Right renal cortex interstitium (tissue), 3 donors: ENCODE results near the gene STK11. TPM values are rescaled to one million over a fixed set of nuclear protein-coding genes. Genes with fewer than 3 reads are reported as not detected.
"Not testable (repeated sequence)": the region's sequence is repeated elsewhere in the genome, so short reads cannot be mapped to it uniquely, and the experiment has no call there.

Experiments used
- DNase-seq, 3 donors: peaks; one replicate each; pipeline ENCODE4 v3.0.0-alpha.2; 2013; ENCODE audit warnings: low read depth in 3 of 3, low spot score in 2 of 3
- polyA plus RNA-seq, 3 donors: library from polyadenylated mRNA; unstranded; fragments of 120-200 nt; gene quantifications; one replicate each; pipeline ENCODE4 v1.2.1, GENCODE V29; 2013; ENCODE audit not compliant: insufficient read length in 3 of 3

The STK11 gene
- polyA plus RNA-seq, 3 donors = 55.4 to 60.2 (median 60.1) TPM

DNA sequence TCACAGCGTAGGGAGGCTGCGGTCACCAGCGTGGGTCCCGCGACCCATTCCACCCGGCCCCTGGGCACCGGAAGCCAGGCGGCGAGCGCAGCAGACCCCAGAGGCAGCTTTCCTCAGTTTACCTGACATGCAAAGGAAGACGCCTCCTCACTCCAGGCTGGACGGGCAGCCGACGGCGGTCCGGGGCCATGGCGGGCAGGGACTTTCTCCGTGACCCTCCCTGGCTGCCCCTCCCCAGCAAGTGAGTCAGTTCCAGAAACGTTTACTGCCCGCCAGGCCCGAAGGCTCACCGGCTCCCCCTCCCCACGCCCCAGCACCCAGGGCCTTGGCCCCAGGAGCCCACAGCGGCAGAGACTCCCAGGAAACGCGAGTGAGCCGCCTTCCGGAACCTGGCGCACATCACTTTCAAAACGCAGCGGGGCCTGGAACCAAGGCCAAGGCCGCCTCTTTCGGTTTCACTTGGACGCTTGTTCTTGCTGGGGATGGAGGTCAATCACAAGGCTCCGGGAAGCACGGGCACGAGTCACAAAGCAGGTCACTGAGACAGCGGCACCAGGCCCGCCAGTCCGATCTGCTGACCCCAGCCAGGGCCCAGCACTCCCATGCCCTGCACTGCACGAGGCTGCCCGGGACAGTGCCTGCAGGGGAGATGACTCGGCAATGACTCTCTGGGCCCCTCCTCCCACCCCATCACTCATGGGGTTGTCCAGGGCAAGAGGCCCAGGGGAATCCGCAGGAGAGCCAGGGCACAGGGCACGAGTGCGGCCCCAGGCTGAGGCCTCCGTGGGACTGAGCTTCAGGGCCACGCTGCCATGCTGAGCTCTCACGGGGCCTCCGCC is 36.8 kb upstream of the STK11 start:
- no peak for DNase-seq

DNA sequence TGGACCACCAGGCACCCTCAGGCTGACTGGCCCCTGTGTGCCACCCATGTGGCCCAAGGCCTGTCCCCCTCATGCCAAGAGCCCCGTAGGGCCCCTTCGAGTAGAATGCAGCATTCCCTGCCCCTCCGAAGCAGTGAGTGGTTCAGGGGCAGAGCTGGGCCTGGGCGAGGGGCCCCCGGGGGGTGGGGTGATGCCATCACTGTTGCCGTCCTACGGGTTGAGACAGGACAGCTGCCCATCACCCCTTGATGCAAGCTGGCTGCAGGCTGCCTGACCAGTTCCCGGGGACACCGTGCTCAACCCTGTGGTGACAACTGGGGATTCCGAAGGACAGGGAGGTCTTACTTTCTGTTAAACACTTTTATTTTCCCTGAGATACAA is 36.2 kb upstream of the STK11 start:
- no peak for DNase-seq

DNA sequence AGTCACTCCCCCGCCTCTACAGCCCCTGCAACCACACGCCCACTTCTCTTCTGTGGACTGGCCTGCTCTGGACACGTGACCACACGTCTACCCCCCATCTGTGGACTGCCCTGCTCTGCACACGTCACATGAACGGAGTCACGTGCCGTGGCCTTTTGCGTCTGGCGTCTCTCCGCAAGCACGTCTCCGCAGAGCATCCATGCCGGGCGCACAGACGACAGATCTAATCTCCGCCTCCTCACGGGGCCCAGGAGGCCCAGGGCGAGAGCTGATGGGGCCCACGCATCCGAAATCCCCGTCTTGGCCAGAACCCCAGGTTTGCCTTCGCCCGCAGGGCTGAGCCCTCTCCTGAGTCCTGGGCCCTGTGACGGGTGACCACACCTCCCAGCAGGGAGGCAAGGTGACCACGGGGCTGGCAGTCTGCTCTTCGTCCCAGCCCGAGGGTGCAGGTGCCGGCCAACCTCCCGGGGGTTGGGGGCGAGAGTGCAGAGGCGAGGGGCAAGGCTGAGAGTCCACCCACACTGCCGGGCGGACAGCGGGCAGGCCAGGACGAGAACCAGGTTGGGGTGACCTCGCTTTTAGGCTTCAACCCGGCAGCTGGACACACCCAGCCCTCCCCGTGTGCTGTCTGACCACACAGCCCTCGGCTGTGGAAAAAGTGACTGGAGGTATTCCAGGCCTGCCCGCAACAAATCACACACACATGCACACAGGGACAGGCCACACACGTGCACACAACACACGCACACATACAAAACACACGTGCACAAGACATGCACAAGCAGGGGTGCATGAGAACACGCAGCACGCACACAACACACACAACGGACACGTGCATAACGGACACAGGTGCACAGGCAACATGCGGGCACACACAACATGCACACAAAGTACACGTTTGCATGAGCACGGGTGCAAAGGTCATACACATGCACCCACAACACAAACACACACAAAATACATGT is 35.4 kb upstream of the STK11 start:
- DNase-seq = no peak

DNA sequence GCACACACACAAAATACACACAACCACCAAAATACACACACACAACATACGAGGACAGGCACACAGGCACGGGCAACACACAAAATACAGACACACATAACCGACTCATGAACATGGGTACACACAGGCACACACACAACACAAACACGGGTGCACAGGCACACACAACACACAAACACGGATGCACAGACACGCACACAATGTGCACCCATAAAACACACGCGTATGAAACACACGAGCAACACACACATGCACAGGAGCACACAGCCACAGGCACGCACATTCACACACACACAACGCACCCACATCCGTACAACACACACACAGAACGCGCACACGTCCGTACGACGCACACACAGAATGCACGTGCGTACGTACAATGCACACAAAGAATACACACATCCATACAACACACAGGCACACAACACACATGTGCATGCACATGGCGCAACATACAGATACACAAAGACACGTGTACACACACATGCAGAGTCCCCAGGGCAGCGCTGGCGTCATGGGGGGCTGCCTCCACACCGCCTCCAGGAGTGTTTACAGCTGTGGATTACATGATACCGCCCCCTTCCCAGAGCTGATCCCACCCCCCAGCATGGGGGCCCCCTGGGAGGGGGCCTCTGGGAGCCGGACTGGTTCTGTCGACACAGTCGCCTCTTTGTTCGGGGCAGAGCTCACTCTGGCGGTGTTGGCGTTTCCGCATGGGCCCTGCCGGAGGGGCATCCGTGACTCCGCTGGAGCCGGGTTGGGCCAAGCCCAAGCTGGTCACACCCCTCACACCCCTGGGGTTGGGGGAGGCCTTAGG is 34.4 kb upstream of the STK11 start:
- DNase-seq = no peak

DNA sequence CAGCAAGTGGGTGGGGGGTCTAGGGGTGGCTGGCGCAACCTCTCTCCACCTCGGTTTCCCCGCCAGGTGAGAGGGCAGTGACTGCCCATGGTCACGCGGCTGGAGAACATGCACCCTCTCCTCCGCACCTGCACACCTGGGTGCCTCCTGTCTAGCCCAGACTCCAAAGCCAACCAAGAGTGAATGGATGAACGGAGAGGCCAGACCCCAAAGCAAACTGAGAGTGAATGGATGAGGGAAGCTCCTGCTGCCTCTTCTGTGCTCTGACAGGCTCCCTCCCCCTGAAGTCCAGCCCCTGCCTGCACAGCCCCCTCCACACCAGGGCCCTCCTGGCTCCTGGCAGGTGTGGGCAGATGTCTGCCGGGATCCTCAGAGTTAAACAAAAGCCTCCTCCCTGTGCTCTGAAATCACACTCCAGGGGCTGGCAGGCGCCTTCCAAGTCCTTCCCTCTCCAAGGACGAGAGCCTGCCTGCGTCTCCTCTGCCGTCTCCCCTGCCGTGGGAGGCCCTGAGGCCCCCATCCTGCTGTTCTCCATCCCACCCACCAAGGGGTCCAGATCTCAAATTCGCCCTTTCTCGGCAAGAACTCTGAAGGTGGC is 33.7 kb upstream of the STK11 start:
- no peak for DNase-seq

DNA sequence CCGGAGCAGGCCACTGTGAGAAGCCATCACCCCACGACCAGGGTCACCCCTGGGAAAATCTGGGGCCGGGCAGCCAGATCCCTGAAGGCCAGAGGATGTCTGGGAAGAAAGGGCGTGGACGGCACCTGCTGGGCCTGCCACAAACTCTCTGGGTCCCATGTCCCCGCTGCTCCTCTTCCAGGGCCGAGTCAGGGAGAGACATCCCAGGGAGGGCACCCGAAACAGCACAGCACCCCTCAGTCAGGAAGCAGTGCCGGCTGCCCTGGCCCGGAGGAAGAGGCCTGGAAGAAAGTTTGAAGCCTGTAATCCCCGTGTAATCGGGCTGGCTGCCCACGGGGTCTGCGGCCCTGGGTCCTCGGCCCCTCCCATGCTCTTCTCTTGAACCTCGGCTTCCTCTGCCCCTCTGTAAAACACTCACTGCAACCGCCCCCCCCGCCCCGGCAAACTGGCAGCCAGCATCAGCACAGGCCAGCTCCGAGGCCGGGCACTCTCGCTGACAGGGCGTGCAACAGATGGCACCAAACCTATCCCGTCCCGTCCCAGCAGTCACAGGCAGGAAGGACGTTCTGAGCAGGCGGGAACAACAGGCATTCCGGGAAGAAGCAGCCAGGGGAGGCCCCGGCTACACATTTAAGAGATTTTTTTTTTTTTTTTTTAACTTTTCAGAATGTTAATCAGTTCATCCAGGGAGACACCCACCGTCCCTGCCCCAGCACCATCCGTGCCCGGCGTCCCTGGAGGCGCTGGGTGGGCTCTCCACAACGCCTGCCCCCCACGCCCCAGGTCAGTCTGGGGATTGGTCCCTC is 33.0 kb upstream of the STK11 start:
- DNase-seq = no peak

DNA sequence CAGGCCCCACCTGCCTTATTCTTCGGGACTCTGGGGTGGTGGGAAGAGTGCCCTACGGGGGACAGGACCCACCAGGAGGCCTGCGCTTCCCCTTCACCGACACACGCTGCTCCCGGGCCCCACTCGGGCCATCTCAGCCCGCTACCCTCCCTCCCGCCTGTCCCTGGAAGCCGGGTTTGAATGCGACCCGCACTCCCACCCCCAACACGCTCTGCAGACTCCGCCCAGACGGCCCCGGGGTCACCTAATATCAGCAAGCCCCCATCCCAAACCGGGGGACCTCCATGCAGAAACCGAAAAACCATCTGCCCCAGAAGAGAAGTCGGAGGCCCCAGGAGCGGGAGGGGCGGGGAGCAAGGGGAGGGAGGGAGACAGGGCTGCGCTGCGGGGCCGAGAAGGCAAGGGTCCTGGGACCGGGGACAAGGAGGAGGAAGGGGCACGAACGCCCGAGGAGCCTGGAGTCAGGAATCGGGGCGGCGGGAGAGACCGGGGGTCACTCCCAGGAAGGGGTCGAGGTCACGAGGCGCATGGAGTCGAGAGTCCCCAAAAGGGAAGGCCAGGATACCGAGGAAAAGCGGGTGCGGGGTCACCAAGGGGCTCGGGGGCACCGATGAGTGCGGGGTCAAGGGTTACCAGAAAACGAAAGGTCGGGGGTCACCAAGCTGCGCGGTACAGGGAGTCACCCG is 32.3 kb upstream of the STK11 start:
- DNase-seq = no peak

DNA sequence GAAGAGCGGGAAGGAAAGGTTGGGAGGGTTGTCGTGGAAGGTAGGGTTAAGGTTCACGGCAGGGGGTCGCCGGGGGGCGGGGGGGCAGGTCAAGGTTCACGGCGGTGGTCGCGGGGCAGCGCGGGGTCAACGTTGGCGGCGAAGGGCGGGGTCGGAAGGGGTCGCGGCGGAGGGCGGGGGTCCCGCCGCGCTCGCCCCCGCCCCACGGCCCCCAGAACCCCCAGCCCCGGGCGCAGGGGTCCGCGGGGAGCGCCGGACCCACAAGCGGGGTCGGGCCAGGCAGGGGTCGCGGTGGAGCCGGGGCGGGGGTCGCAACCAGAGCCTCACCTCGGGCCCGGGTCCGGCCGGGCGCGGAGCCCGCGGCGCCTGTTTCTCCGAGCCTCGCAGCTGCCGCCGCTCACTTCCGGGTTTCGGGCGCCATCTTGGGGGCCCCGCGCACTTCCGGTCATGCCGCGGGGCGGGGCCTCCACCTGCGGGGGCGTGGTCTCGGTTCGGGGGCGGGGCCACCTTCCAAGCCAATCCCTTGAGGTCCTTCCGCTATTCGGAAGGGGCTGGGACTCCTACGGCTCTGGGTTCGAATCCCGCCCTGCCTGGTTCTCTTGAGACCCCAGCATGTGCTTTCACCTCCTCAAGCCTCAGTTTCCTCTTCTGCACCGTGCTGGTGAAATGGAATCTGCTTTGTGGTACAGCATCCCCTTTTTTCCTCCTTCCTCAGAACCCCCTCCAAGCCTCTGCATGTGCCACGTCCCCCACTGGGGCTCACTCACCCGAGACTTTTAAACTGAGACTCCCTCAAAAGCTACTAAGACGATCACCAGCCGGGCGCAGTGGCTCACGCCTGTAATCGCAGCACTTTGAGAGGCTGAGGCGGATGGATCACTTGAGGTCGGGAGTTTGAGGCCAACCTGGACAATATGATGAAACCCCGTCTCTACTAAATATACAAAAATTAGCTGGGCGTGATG is 31.5 kb upstream of the STK11 start, which contains the start of gene SBNO2:
TSS of gene SBNO2 (minus strand) at position 424 of the 965 bp plus-strand sequence. CDS start 19,992 bp downstream, outside the sequence.
- peak in 1 of 3 donors; percentile 55 for DNase-seq

DNA sequence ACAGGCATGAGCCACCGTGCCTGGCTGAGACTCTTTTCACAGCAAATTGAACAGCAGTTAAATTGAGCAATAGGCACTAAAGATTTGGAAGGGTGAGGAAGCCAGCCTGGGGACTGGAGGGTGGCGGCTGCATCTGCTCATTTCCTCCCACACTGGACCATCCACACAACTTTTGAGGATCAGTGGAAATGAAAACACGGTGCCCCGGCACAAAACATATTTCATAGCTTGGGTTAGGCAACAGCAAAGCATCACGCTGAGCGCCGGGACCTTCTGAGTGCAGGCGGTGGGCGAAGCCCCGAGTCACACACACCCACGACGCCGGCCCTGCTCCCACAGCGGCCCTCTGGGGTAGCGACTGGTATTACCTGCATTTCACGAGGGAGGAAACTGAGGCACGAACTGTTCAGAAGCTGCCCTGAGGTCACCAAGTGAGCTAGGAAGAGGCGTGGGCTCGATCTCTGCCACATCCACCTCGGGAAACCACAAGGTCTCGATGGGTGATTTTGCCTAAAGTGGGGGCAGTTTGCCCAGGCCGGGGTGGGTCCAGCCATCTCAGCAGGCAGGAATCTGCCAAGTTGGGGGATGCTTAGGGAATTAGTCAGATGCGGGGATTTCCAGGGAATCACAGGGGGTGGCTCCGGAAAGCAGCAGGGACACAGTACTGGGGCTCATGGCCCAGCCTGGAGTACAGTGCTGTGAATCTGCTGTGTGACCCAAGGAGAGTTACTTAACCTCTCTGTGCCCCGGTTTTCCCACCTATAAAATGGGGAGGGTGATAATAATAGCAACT is 28.1 kb upstream of the STK11 start:
- no peak for DNase-seq

DNA sequence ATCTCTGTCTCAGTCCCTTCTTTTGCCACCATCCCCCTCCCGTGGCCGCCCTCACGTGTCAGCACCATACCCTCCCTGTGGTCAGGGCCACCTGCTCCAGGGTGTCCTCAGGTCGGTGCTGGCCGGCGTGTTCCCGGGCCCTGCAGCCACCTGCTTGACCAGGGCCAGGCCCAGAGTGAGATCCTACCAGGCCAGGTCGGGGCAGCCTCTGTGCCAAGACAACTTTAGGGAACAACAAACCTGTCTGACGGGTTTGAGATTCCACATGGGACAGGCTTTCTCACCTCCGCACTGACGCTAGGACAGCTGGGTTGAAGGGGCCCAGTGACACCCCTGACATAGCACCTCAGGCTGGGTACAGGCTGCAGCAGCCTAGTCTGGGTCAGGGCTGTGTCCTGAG is 24.0 kb upstream of the STK11 start:
- DNase-seq = no peak

DNA sequence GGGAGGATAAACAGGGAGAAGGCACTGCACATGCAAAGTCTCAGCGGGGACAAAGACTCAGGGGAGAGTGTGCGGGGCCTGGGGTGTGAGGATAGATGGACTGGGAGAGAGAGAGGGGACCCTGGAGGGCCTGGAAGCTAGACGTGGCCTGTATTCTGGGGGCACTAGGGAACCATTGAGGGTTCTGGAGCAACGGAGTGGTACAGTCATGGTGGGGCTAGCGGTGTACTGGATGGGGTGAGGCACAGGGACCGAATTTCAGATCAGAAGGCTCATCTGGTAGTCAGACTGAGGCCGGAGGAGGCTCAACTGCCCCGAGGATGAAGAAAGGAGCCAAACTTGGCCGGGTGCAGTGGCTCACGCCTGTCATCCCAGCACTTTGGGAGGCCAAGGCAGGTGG is 23.5 kb upstream of the STK11 start:
- DNase-seq = no peak

DNA sequence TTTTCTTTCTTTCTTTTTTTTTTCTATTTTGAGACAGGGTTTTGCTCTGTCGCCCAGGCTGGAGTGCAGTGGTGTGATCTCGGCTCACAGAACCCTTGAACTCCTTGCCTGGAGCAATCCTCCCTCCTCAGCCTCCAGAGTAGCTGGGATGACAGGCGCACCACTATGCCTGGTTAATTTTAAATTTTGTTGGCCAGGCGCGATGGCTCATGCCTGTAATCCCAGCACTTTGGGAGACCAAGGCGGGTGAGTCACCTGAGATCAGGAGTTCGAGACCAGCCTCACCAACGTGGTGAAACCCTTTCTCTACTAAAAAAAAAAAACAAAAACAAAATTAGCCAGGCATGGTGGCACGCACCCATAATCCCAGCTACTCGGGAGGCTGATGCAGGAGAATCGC is 22.9 kb upstream of the STK11 start:
- DNase-seq = no peak

DNA sequence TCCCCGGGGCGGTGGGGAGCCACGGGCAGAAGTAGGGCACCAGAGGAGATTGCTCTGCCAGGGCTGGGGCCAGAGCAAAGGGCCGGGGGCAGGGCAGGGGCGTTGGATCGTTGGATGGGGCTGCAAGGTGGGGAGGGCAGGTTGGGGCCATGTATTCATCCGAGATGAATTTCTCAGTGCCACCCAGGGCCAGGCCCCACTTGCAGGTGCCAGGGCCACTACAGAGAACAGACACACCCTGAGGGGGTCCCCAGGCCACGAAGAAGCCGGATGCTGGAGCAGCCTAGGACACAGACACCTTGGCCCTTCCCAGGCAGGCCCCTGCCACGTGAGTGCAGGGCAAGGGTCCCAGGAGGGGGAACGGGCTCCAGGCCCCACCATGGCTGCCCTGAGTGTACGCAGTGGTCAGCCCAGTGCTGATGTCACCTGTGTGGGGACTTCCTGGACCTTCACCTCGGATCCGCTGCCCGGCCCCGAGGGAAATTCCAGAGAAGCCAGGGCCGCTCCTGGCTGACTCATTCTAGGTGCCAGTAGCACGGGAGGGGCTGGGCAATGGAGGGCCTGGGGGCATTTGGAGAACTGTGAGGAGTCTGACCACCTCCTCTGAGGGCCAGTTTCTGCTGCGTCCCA is 21.9 kb upstream of the STK11 start:
- DNase-seq = no peak

DNA sequence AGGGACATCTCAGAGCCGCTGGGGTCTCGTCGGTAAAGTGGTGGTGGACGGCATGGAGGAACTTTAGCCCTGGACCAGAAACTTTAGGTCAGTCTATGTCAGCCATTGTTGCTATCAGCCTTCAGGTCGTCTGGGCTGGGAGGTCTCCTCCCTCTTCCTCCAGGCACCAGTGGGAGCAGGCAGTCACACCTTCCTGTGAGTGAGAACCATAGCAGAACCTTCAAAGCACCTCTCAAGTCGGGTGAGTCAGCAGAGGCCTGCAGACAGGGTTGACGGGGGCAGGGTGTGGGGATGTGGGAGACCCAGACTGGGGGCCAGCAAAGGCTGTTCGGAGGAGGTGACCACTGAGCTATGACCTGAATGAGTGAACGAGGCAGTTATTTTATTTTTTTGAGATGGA is 16.2 kb upstream of the STK11 start:
- no peak for DNase-seq

DNA sequence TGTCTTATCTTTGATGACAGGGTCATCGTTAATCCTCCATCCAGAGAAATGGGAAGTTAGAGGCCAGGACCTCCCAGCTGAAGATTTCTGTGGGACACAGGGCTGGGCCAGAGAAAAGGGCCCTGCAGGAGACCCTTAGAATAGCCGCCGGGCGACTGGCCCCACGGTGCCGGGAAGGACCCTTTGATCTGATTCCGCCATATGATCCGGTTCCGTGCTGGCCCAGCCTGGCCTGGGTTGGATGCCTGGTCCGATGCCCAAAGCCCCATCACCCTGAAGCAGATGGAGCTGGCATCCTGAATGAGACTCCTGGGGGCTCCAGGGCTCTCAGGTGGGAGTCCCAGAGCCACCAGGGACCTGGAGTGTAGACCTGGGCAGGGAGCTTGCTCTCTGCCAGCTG is 6.0 kb upstream of the STK11 start:
- DNase-seq = no peak

DNA sequence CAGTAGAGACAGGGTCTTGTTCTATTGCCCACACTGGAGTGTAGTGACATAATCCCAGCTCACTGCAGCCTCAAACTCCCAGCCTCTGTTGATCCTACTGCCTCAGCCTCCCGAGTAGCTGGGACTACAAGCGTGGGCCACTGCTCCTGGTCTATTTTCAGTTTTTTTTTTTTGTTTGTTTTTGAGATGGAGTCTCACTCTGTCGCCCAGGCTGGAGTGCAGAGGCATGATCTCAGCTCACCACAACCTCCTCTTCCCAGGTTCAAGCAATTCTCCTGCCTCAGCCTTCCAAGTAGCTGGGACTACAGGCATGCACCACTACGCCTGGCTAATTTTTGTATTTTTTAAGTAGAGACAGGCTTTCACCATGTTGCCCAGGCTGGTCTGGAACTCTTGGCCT is 5.0 kb upstream of the STK11 start:
- DNase-seq = not testable (repeated sequence)
